Measurements from ENCODE around the gene BNIP3.

GRCh38 chr10:131980761-131981428 lies 828 bp downstream of the BNIP3 start:
- TF ChIP-seq SUZ12 (IDR thresholded peaks at IDR 0.05; ENCODE audit: extremely low read depth, insufficient read depth, insufficient read length) (no peak), ZNF274 (IDR thresholded peaks at IDR 0.05; ENCODE audit: low read depth, low read length) (no peak), YY1 (IDR thresholded peaks at IDR 0.05; ENCODE audit: insufficient read depth, insufficient read length) (no peak)
